ENCODE data around the gene PLEKHA3. TPM values are rescaled to one million over a fixed set of nuclear protein-coding genes. Genes with fewer than 3 reads are reported as not detected.

The PLEKHA3 gene
- total RNA-seq, 2 experiments from 2014 or later: 20.1 to 20.3 TPM

- Mint-ChIP-seq H3K27ac (no peak overlapping the region), H3K4me3 (no peak overlapping the region), H3K9me3 (no peaks in the 10 kb centered on the region), H3K36me3 (ENCODE audit: low read depth) (peaks cover under 1% of the 10 kb centered on the region), H3K27me3 (no peaks in the 10 kb centered on the region), H3K4me1 (ENCODE audit: low read depth) (peaks cover 4% of the 10 kb centered on the region)
- intact Hi-C loops (cut with DNase I, micrococcal nuclease): no loop called here
- H3K4me3 ChIP-seq (ENCODE audit: low read length): no peak overlapping the region
- no peaks in the 10 kb centered on the region for H3K9me3 ChIP-seq (ENCODE audit: control insufficient read depth in 1 of 2, insufficient read depth in 1 of 2, low read length in 2 of 2)
- DNase-seq: no peak
- ChIA-PET CTCF (interaction anchor here (1.8 to 2.3 kb wide), 2 partner anchors 9 to 59 kb away, joined by 4 to 9 read pairs; no protein-coding TSS in a partner anchor), POLR2A (no interaction called here)
- H3K36me3 ChIP-seq (ENCODE audit: insufficient read depth, low read length): no peaks in the 10 kb centered on the region
- no peak for TF ChIP-seq CTCF (IDR thresholded peaks at IDR 0.05)
- ATAC-seq (ENCODE audit: poor library complexity): no peak
- H3K27ac ChIP-seq (ENCODE audit: low read depth in 1 of 2, low read length in 2 of 2): no peak overlapping the region
- no peaks in the 10 kb centered on the region for H3K27me3 ChIP-seq (ENCODE audit: control insufficient read depth in 1 of 2, insufficient read depth in 2 of 2, low read length in 2 of 2)
- peaks cover 3% of the 10 kb centered on the region for H3K4me1 ChIP-seq (ENCODE audit: insufficient read depth, low read length)
Measured at GRCh38 chr2:178473373-178473772, 6.9 kb upstream of the PLEKHA3 start.

- Histone ChIP-seq H3K9me3 (ENCODE audit: control insufficient read depth in 1 of 2, insufficient read depth in 1 of 2, low read length in 2 of 2) (no peaks in the 10 kb centered on the region), H3K4me3 (ENCODE audit: low read length) (no peak overlapping the region), H3K36me3 (ENCODE audit: insufficient read depth, low read length) (no peaks in the 10 kb centered on the region), H3K27ac (ENCODE audit: low read depth in 1 of 2, low read length in 2 of 2) (no peak overlapping the region), H3K4me1 (ENCODE audit: insufficient read depth, low read length) (peaks cover 5% of the 10 kb centered on the region), H3K27me3 (ENCODE audit: control insufficient read depth in 1 of 2, insufficient read depth in 2 of 2, low read length in 2 of 2) (no peaks in the 10 kb centered on the region)
- Mint-ChIP-seq H3K27ac (no peak overlapping the region), H3K4me1 (ENCODE audit: low read depth) (peaks cover 9% of the 10 kb centered on the region), H3K9me3 (no peaks in the 10 kb centered on the region), H3K36me3 (ENCODE audit: low read depth) (peaks cover 5% of the 10 kb centered on the region), H3K4me3 (no peak overlapping the region), H3K27me3 (no peaks in the 10 kb centered on the region)
- no peak for DNase-seq
- intact Hi-C loops (cut with DNase I, micrococcal nuclease): no loop called here
- POLR2A ChIA-PET: no interaction called here
- no peak for ATAC-seq (ENCODE audit: poor library complexity)
- CTCF ChIA-PET: interaction anchor here (1.8 to 2.3 kb wide), 2 partner anchors 8 to 60 kb away, joined by 4 to 9 read pairs; no protein-coding TSS in a partner anchor
- TF ChIP-seq CTCF (IDR thresholded peaks at IDR 0.05): no peak
Measured at GRCh38 chr2:178473931-178474330, 6.3 kb upstream of the PLEKHA3 start.

GRCh38 chr2:178474560-178474959 lies 5.7 kb upstream of the PLEKHA3 start:
- Histone ChIP-seq H3K4me3 (ENCODE audit: low read length) (no peak overlapping the region), H3K27me3 (ENCODE audit: control insufficient read depth in 1 of 2, insufficient read depth in 2 of 2, low read length in 2 of 2) (no peaks in the 10 kb centered on the region), H3K9me3 (ENCODE audit: control insufficient read depth in 1 of 2, insufficient read depth in 1 of 2, low read length in 2 of 2) (no peaks in the 10 kb centered on the region), H3K36me3 (ENCODE audit: insufficient read depth, low read length) (no peaks in the 10 kb centered on the region), H3K27ac (ENCODE audit: low read depth in 1 of 2, low read length in 2 of 2) (no peak overlapping the region), H3K4me1 (ENCODE audit: insufficient read depth, low read length) (peaks cover 12% of the 10 kb centered on the region)
- H3K27me3 Mint-ChIP-seq: no peaks in the 10 kb centered on the region
- no peaks in the 10 kb centered on the region for H3K9me3 Mint-ChIP-seq
- DNase-seq (no peak), ATAC-seq (ENCODE audit: poor library complexity) (no peak)
- POLR2A ChIA-PET: interaction anchor here (1.2 kb wide), 1 partner anchor 24 kb away, joined by 6 read pairs; the partner anchor contains the start of genes PJVK and PRKRA
- H3K36me3 Mint-ChIP-seq (ENCODE audit: low read depth): peaks cover 5% of the 10 kb centered on the region
- intact Hi-C loops (cut with DNase I, micrococcal nuclease): no loop called here
- TF ChIP-seq CTCF (IDR thresholded peaks at IDR 0.05): no peak
- CTCF ChIA-PET: no interaction called here
- H3K4me1 Mint-ChIP-seq (ENCODE audit: low read depth): peaks cover 16% of the 10 kb centered on the region
- no peak overlapping the region for H3K27ac Mint-ChIP-seq
- no peak overlapping the region for H3K4me3 Mint-ChIP-seq
